Small intestine (tissue), 7 donors: ENCODE results near the gene CREB3L1. TPM values are rescaled to one million over a fixed set of nuclear protein-coding genes. Genes with fewer than 3 reads are reported as not detected.

Experiments
- DNase-seq, 2 donors: peaks; one replicate each; pipeline versions ENCODE4 v3.0.0 to v3.0.0-alpha.2; 2013
- FAIRE-seq: peaks from 2 replicates; lab custom pipeline; 2012; peaks lifted over from hg19 to GRCh38; lab: Jason Lieb, UNC
- H3K27ac ChIP-seq, 3 donors: one replicate each; pipeline ENCODE4 v1.5.1; 2013; ENCODE audit warnings: low read length in 2 of 3, mild to moderate bottlenecking in 2 of 3, control low read depth in 1 of 3, inconsistent platforms in 1 of 3, low read depth in 1 of 3, moderate library complexity in 1 of 3
- H3K27me3 ChIP-seq, 3 donors: one replicate each; pipeline ENCODE4 v1.6.1; 2013; ENCODE audit warnings: low read length in 3 of 3, inconsistent platforms in 1 of 3; ENCODE audit not compliant: control insufficient read depth in 3 of 3, insufficient read depth in 3 of 3
- H3K36me3 ChIP-seq, 3 donors: one replicate each; pipeline ENCODE4 v1.6.1; 2013; ENCODE audit warnings: low read length in 3 of 3, inconsistent platforms in 1 of 3, low read depth in 1 of 3, mild to moderate bottlenecking in 1 of 3, moderate library complexity in 1 of 3; ENCODE audit not compliant: control insufficient read depth in 3 of 3, insufficient read depth in 2 of 3
- H3K4me1 ChIP-seq, 3 donors: one replicate each; pipeline ENCODE4 v1.6.1; 2013; ENCODE audit warnings: low read length in 2 of 3, inconsistent platforms in 1 of 3, low read depth in 1 of 3, mild to moderate bottlenecking in 1 of 3, moderate library complexity in 1 of 3; ENCODE audit not compliant: control insufficient read depth in 3 of 3, insufficient read depth in 2 of 3
- H3K4me3 ChIP-seq, 3 donors: one replicate each; pipeline ENCODE4 v1.5.1; 2013; ENCODE audit warnings: low read length in 3 of 3, control low read depth in 1 of 3, inconsistent platforms in 1 of 3, low read depth in 1 of 3, mild to moderate bottlenecking in 1 of 3, moderate library complexity in 1 of 3
- H3K9me3 ChIP-seq, 2 donors: one replicate each; pipeline ENCODE4 v1.6.1; 2013; ENCODE audit warnings: low read depth in 1 of 2, low read length in 1 of 2; ENCODE audit not compliant: control insufficient read depth in 2 of 2, insufficient read depth in 1 of 2
- WGBS, 3 donors: extraction: QIAGEN DNeasy Blood & Tissue Kit; methylation state at CpG; one replicate each; pipeline ENCODE4 v1.1.7; 2013; 5-methylcytosine and 5-hydroxymethylcytosine counted together
- polyA plus RNA-seq, 4 donors: library from polyadenylated mRNA; stranded (reverse) in 3 of 4; unstranded in 1 of 4; fragments of 200-250 nt in 3 of 4; fragments of 120-200 nt in 1 of 4; gene quantifications; one replicate each; pipeline versions ENCODE4 v1.2.1 to v1.2.3, GENCODE V29; 2013
- donor health status: healthy with polysubstance abuse.
- donor health status: control.
- donor health status: control.
- donor health status: Bipolar disorder and iron deficiency.
- donor health status: healthy.

The CREB3L1 gene
- polyA plus RNA-seq, 4 donors = 14.3 to 55.1 (median 26.3) TPM

DNA sequence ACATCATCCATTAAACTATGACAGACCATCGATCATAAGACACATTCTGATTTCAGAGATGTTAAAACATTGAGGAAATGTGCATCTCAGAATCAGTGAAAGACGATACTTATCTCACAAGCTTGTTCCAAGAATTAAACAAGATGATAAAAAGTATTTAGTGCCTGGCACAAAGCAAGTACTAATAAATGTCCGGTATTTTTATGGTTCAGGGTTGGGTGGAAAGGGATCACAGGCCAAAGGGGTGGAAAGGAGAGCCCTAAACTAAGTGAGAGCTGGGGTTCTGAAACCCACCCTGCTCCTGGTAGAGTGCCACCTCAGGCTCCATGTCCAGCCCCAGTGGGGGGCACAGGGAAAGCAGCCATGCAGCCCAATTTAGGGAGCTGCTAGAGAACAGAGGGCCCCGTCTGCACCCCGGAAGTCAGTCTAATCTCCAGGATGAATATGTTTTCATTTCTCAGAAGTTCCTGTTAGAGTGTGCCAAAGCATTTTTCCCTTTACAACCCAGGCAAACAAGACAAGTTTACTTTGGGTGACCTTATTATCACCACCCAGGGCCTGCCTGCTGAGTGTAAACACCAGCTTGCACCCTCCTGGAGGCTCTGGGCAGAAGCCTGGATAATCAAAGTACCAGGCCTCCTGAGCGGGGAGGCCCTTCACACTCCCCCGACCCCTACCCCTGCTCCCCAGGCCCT, 3.8 kb upstream of the CREB3L1 start:
- DNase-seq (peak; percentile 79 to 87), FAIRE-seq (no peak)
- Histone ChIP-seq H3K27ac (peak overlapping the region; percentile 88 to 96 (median 93)), H3K9me3 (no peaks in the 10 kb centered on the region), H3K36me3 (no peaks in the 10 kb centered on the region), H3K4me1 (peaks cover 10 to 62% (median 19%) of the 10 kb centered on the region in 3 donors), H3K27me3 (no peaks in the 10 kb centered on the region), H3K4me3 (no peak overlapping the region)
- 12 to 43% (median 27%) methylated on average over 7 of the region's 7 CpGs for WGBS, 3 donors

DNA sequence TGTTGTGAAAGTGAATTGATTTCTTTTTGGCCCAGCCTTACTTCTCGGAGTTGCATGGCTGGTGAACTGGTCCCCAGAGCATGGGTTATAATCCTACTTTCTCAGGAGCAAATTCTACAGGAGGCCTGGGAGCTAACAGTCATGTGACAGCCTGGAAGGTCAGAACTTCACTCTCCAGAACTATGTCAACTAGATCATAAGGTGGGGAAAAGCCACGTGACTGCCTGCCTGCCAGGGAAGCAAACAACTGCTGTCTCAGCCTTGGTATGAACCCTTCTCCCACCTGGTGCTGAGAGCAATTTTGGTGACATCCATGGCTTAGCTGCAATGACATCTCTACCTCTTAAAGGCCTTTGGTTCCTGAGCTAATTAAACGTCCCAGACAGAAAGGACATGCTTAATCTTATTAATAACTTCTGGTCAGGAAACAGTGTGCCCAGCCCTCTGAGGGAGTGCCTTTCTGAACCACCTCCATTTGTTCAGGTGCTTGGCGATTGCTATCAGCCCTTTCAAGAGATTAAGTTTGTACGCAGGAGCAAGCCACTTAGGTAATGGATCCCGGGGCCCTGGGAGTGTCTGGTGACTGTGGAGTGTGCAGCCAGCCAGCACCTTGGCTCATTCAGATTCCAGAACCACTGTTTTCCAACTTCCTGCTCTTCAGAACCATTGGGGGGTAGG, 1.4 kb upstream of the CREB3L1 start:
- no peaks in the 10 kb centered on the region for H3K27me3 ChIP-seq
- DNase-seq (peak; percentile 92 to 95), FAIRE-seq (no peak)
- H3K9me3 ChIP-seq = no peaks in the 10 kb centered on the region
- peak overlapping the region; percentile 78 to 96 (median 93) for H3K27ac ChIP-seq
- H3K36me3 ChIP-seq = peaks cover 0 to 2% (median 0%) of the 10 kb centered on the region in 3 donors
- 16 to 43% (median 33%) methylated on average over 6 of the region's 6 CpGs for WGBS, 3 donors
- no peak overlapping the region for H3K4me3 ChIP-seq
- peaks cover 10 to 69% (median 19%) of the 10 kb centered on the region in 3 donors for H3K4me1 ChIP-seq

DNA sequence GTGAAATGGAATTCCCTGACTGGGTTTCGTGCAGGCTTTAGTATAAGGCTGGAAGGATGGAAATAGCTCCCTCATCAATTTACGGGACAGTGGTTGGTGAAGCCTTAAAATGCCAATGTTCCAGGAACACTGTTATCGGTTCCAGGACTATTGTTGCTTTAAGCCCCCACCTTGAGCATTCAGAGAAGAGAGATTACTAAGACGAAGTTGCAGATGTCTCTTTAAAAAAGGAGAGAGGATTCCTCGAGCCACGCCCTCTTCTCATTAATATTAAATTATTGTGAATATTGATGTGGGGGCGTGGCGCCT, 195 bp upstream of the CREB3L1 start:
- Histone ChIP-seq H3K27me3 (no peaks in the 10 kb centered on the region), H3K4me1 (peaks cover 10 to 76% (median 17%) of the 10 kb centered on the region in 3 donors), H3K27ac (peak overlapping the region in 2 of 3 donors; percentile 54 to 93), H3K9me3 (no peaks in the 10 kb centered on the region), H3K36me3 (peaks cover 0 to 6% (median 0%) of the 10 kb centered on the region in 3 donors), H3K4me3 (peak overlapping the region in 2 of 3 donors; percentile 86 to 90)
- DNase-seq (peak; percentile 89 to 90), FAIRE-seq (no peak)
- WGBS, 3 donors = 2 to 12% (median 10%) methylated on average over 8 of the region's 8 CpGs

DNA sequence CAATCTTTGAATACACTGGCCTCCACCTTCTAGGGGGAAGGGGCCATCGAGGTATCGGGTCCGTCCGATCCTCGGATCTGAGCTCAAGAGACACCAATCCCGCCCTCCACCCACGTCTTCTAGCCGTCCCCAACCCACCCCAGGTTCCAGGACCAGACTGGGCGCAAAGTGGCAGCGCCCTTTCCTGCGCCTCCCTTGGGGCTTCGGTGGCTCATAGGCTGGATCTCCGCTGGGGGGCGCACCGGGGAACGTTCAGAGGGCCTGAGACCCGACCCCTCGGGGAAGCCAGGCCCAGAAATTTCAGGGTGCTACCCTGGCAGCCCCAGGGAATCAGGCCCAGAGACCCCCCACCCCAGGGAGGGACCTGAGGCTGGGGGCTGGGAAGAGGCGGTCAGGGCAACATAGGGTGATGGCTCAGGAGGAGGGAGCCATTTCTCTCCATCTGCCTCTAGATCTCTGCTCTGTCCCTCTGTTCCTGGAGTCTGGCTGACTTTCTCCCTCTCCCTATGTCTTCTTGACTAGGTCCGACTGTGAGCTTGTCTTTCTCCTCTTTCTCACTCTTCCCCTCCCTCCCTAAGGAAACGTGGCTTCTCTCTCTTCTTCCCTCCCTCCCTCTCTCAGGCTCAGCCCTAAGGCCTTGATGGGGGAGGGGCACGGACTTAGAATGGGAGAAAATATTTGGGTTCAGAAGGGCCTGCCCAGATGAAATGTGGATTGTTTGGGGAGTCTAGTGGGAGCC, 1.1 kb downstream of the CREB3L1 start:
- H3K36me3 ChIP-seq = peaks cover 0 to 10% (median 0%) of the 10 kb centered on the region in 3 donors
- no peak for FAIRE-seq
- H3K9me3 ChIP-seq = no peaks in the 10 kb centered on the region
- peaks cover 7 to 67% (median 10%) of the 10 kb centered on the region in 3 donors for H3K4me1 ChIP-seq
- H3K27me3 ChIP-seq = no peaks in the 10 kb centered on the region
- H3K4me3 ChIP-seq = peak overlapping the region; percentile 53 to 90 (median 86)
- DNase-seq = peak; percentile 65 to 88
- WGBS, 3 donors = 7 to 13% (median 10%) methylated on average over 19 to 22 of the region's 22 CpGs
- H3K27ac ChIP-seq = peak overlapping the region in 2 of 3 donors; percentile 50 to 93

DNA sequence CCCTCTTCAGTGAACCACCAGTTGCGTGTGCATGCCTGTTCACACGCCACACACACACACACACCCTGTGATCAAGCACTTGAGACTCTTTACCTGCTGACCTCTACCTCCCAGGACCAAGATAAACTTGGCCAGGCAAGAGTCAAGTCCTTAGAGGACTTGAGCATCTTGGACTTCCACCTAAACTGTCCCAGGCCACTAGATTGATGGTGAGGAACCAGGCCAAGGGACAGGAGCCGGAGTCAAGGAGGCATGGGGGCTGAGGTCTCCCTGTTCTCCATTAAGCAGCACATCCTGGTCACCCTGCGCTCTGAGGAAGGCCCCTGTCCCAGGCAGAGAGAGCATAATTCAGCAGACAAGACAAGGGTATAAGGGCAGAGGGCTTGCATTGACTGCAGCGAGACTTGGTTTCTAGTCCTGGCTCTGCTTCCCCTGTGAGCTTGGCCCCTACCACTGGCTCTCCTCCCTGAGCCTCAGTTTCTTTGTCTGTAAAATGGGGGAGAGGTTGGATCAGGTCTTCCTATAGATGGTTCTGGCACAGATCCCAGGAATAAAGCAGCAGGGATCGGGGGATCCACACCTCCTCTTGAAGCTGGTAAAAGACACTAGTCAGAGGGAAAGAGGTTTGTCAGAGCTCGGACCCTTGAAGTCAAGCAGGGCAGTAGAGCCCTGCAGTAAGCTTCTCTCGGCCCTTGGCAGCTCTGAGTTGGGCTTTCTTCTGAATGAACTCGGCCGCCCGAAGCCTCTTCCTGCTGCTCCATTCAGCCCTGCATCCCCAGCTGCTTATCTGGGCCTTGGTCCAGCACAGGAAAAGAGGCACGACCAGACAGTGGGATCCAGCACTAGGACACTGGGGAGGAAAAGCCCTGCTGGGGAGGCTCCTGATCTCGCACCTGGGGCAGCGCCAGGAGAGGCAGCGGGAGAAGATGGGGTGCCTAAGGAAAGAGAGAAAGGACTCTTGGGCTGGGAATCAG, 2.0 kb downstream of the CREB3L1 start:
- FAIRE-seq (no peak), DNase-seq (peak; percentile 27 to 44)
- Histone ChIP-seq H3K4me3 (peak overlapping the region; percentile 47 to 90 (median 86)), H3K4me1 (peaks cover 7 to 59% (median 8%) of the 10 kb centered on the region in 3 donors), H3K27me3 (no peaks in the 10 kb centered on the region), H3K27ac (peak overlapping the region in 2 of 3 donors; percentile 56 to 93), H3K36me3 (peaks cover 0 to 15% (median 0%) of the 10 kb centered on the region in 3 donors), H3K9me3 (no peaks in the 10 kb centered on the region)
- 45 to 50% (median 45%) methylated on average over 15 of the region's 15 CpGs for WGBS, 3 donors

DNA sequence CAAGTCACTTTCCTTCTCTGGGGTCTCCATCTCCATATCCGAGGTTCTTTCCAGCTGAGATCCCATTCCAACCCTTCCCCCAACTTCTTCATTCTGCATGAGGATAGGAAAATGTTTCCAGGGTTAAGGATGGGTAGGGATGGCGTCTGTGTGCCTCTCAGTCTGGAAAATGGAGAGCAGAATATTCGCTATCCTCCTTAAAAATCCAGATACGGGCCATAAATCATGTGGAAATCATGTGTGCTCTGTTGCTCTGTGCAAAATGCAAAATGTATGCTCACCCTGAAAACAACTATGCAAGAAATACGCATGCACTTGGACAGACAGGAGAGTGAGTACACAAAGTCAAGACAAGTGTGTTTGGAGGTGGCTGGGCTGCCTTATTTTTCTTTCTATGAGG, 3.2 kb downstream of the CREB3L1 start:
- Histone ChIP-seq H3K4me3 (peak overlapping the region in 2 of 3 donors; percentile 14 to 16), H3K27me3 (no peaks in the 10 kb centered on the region), H3K27ac (peak overlapping the region; percentile 42 to 71 (median 63))

DNA sequence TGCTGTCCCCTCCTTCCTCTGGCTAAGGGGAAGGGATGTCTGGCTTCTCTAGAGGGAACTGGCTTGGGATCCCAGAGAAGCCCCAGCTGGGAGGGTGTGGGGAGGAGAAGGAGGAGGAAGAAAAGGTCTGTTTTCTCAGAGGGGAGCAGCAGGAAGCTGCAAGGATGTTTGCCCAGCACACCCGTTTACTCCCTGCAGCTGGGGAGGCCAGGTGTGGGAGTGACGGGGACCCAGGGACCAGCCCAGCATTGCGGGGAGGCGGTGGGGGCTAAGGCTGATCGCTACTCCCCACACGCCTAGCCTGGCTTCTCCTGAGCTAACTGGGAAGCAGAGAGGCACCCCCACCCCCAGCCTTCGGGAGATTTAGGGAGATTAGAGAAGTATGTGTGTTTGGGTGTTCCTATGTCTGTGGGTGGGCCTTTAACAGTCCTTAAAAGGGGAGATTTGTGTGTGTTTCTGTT, 3.9 kb downstream of the CREB3L1 start:
- WGBS, 3 donors = 5 to 14% (median 14%) methylated on average over 7 of the region's 7 CpGs
- H3K27me3 ChIP-seq = no peaks in the 10 kb centered on the region
- FAIRE-seq = no peak
- peak; percentile 66 to 71 for DNase-seq
- peak overlapping the region in 2 of 3 donors; percentile 63 to 71 for H3K27ac ChIP-seq
- no peaks in the 10 kb centered on the region for H3K9me3 ChIP-seq
- H3K36me3 ChIP-seq = peaks cover 0 to 22% (median 0%) of the 10 kb centered on the region in 3 donors
- peaks cover 0 to 52% (median 9%) of the 10 kb centered on the region in 3 donors for H3K4me1 ChIP-seq
- H3K4me3 ChIP-seq = peak overlapping the region in 1 of 3 donors; percentile 16

More for the DNA sequence above, 3.2 kb downstream of the CREB3L1 start:
- DNase-seq (no peak), FAIRE-seq (no peak)
- WGBS, 3 donors = 65 to 77% (median 73%) methylated on average over 5 of the region's 5 CpGs
- Histone ChIP-seq H3K9me3 (no peaks in the 10 kb centered on the region), H3K36me3 (peaks cover 0 to 22% (median 0%) of the 10 kb centered on the region in 3 donors), H3K4me1 (peaks cover 0 to 55% (median 10%) of the 10 kb centered on the region in 3 donors)
